Mucosa of rectum (tissue), 2 donors: Measurements from ENCODE around the gene SERPINE2.

Source experiments
- H3K27ac ChIP-seq, 2 donors: one replicate each; pipeline ENCODE4 v1.7.0; 2013; ENCODE audit warnings: inconsistent platforms in 2 of 2, low read depth in 2 of 2, low read length in 2 of 2
- H3K27me3 ChIP-seq, 2 donors: one replicate each; pipeline ENCODE4 v1.7.0; 2013; ENCODE audit warnings: low read length in 2 of 2; ENCODE audit not compliant: control insufficient read depth in 2 of 2, insufficient read depth in 2 of 2
- H3K36me3 ChIP-seq, 2 donors: one replicate each; pipeline ENCODE4 v1.7.0; 2013; ENCODE audit warnings: low read length in 2 of 2; ENCODE audit not compliant: control insufficient read depth in 2 of 2, insufficient read depth in 2 of 2
- H3K4me1 ChIP-seq, 2 donors: one replicate each; pipeline ENCODE4 v1.7.0; 2013; ENCODE audit warnings: low read length in 2 of 2, mild to moderate bottlenecking in 1 of 2; ENCODE audit not compliant: control insufficient read depth in 2 of 2, insufficient read depth in 2 of 2
- H3K4me3 ChIP-seq, 2 donors: one replicate each; pipeline ENCODE4 v1.7.0; 2013; ENCODE audit warnings: low read length in 2 of 2
- H3K9ac ChIP-seq, 2 donors: one replicate each; pipeline ENCODE4 v1.7.0; 2013; ENCODE audit warnings: low read length in 2 of 2, low read depth in 1 of 2, mild to moderate bottlenecking in 1 of 2
- H3K9me3 ChIP-seq, 2 donors: one replicate each; pipeline ENCODE4 v1.7.0; 2013; ENCODE audit warnings: low read length in 2 of 2; ENCODE audit not compliant: control insufficient read depth in 2 of 2
- donor health status: healthy.
- donor health status: Normal muscosa, but diverticular disease.

The SERPINE2 gene

DNA sequence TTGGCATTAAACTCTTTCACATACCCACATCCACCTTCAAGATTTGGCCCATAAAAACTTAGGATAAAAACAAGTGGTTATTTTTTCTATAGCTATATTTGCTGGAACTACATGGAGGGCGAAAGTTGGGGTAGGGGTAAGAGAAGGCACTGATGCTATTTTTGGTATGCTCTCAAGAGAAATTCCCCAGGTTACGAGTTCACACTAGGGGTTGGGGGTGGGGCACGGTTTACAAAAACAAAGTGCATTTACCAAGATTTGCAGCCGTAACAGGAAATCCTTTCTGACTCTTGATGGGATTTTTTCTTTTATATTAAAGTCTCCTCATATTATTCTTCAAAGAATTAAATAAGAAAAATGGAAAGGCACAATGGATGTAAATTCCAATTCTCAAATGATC is 6.8 kb downstream of the SERPINE2 start:
- Histone ChIP-seq H3K36me3 (no peaks in the 10 kb centered on the region), H3K4me1 (no peaks in the 10 kb centered on the region), H3K9ac (no peak overlapping the region), H3K9me3 (no peaks in the 10 kb centered on the region), H3K4me3 (no peak overlapping the region), H3K27ac (no peak overlapping the region), H3K27me3 (peaks cover under 1 to 13% of the 10 kb centered on the region in 2 donors)

DNA sequence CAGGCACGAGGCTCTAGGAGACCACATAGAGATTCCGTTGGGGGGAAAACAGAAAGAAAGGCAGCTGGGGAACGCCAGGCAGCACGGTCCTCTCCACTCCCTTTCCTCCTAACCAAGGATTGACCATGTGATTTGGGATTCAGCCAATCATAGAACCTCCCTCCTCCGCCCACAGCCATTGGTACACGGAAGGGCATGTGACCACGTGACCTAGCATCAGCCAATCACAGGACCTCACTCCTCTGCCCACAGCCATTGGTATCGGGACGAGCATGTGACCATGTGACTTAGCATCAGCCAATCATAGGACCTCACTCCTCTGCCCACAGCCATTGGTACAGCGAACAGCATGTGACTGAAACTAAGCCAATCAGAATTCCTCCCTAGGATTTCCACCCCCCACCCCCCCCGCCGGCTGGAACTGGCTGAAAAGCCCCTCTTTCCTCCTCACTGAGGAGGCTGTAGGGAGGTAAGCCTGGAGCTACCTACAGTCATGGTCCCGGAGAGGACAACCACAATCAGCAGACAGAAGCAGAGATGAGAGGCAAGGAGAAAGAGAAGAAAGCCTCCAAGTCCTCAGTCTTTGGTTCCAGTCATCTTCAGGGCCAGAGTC is 7.6 kb downstream of the SERPINE2 start:
- no peak overlapping the region for H3K27ac ChIP-seq
- H3K27me3 ChIP-seq = peaks cover 0 to 7% of the 10 kb centered on the region in 2 donors
- H3K4me1 ChIP-seq = no peaks in the 10 kb centered on the region

DNA sequence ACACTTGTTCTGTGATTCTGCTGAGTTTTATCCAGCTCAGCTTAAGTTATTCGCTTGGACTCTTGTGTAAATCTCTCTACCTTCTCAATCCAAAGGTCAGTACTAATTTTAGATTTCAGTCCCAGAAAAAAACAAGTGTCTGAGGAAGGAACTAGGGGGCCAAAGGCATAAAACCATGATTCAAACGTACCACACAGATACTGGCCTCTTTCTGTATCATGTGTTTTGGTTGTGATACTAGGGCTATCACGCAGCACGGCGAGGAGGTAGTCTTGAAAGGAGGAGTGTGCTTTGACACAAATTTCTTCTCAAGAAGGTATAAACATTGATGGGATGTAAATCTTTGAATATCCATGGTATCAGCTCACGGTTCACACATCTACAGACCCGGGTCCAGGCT is 8.3 kb downstream of the SERPINE2 start:
- H3K27ac ChIP-seq = no peak overlapping the region
- H3K9ac ChIP-seq = no peak overlapping the region
- H3K9me3 ChIP-seq = no peaks in the 10 kb centered on the region
- H3K4me1 ChIP-seq = no peaks in the 10 kb centered on the region
- no peak overlapping the region for H3K4me3 ChIP-seq
- no peaks in the 10 kb centered on the region for H3K36me3 ChIP-seq
- H3K27me3 ChIP-seq = peaks cover 0 to 7% of the 10 kb centered on the region in 2 donors

More for the DNA sequence above, 7.6 kb downstream of the SERPINE2 start:
- no peaks in the 10 kb centered on the region for H3K36me3 ChIP-seq
- H3K9me3 ChIP-seq = no peaks in the 10 kb centered on the region
- H3K9ac ChIP-seq = no peak overlapping the region
- no peak overlapping the region for H3K4me3 ChIP-seq

DNA sequence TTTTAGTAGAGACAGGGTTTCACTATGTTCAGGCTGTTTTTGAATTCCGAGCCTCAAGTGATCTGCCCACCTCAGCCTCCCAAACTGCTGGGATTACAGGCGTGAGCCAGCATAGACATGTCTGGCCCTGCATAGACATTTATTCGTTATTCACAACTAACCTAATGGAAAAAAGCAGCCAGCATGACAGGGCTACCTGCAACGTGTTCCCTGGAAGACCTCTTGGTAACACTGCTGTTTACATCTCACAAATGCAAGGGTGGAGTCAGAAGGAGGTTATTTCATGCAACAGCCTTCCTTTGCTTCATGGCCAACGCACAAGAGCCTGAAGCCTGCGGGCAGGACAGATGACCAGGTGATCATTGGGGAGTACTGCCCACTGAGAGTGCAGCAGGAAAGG is 9.2 kb downstream of the SERPINE2 start:
- Histone ChIP-seq H3K4me1 (no peaks in the 10 kb centered on the region), H3K27me3 (peaks cover 0 to 6% of the 10 kb centered on the region in 2 donors), H3K4me3 (no peak overlapping the region), H3K27ac (no peak overlapping the region), H3K9me3 (no peaks in the 10 kb centered on the region), H3K9ac (no peak overlapping the region), H3K36me3 (no peaks in the 10 kb centered on the region)

DNA sequence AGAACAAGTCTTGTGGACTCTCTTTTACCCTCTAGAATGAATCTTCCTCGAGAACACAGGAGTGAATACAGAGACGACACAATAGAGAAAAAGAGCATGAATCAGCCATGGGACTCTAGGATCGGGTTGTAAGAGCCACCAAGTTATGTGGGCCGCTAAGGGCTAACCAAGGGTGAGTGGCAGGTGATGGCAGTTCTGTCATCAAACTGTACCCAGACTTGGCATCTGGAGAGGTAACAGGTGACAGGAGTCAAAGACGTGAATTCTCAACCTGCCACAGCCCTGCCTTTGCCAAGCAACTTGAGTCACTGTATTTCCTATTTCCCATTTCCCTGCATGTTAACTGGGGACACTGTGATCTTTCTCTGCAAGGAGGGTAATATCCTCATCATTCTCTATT is 11.2 kb downstream of the SERPINE2 start:
- Histone ChIP-seq H3K36me3 (no peaks in the 10 kb centered on the region), H3K4me1 (peaks cover 2 to 6% of the 10 kb centered on the region in 2 donors), H3K9ac (no peak overlapping the region), H3K4me3 (no peak overlapping the region), H3K9me3 (no peaks in the 10 kb centered on the region), H3K27ac (no peak overlapping the region), H3K27me3 (no peaks in the 10 kb centered on the region)

DNA sequence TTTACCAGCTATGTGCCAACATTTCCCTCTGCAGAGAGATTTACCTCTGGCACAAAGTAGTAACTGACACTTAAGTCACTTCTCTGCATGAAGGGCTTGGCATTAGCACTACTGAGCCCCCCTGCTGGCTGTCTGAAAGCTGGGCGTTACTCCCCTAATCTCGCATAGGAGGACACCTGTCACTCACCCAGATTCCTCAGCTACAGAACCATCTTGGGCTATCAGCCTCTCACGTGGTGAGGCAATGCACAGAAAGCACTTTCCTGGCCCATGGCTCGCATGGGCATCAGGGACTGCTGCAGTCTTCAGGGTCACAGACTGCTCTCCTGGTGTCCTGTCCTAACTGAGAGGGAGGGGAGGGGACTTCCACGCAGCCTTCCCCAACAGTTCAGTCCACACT is 12.0 kb downstream of the SERPINE2 start:
- H3K9me3 ChIP-seq = no peaks in the 10 kb centered on the region
- no peak overlapping the region for H3K9ac ChIP-seq
- H3K4me3 ChIP-seq = no peak overlapping the region
- H3K27me3 ChIP-seq = no peaks in the 10 kb centered on the region
- no peaks in the 10 kb centered on the region for H3K36me3 ChIP-seq
- peaks cover 2 to 6% of the 10 kb centered on the region in 2 donors for H3K4me1 ChIP-seq
- no peak overlapping the region for H3K27ac ChIP-seq

DNA sequence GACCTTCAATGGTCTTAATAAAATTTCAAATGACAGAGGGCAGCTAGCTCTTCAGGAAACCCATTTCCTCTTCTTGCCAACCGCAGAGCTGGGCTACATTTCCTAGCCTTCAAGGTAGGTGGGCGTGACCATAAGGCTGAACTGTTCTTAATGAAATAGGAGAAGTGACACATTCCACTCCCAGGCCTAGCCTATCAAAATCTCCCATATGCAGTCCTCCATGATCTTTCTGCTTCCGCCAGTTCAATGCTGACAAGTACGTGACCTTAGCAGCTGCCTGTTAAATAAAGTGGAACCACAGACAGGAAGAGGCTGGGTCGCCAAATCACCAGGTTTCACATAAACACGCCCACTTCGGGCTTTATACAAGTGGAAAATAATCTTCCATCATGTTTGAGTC is 13.2 kb downstream of the SERPINE2 start:
- Histone ChIP-seq H3K27ac (no peak overlapping the region), H3K4me3 (no peak overlapping the region), H3K9ac (no peak overlapping the region), H3K36me3 (no peaks in the 10 kb centered on the region), H3K4me1 (peaks cover 2 to 6% of the 10 kb centered on the region in 2 donors), H3K9me3 (no peaks in the 10 kb centered on the region), H3K27me3 (no peaks in the 10 kb centered on the region)

DNA sequence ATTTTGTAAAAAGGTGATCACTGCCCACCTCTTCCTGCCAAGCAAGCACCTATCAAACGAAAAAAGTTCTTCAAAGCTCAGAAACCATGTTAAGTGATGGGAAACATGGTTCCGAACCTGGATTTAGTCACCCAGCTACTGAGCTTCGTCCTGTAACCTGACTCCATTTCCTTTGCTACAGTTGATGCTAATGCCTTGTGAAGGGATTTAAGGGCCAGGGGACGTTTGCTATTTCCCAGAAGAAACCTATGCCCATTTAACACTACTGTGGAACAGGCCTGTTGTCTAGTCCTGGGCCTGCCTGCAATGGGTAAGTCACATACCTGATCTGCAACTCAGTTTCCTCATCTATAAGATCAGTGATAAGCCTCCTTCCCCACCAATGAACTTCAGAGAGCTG is 14.8 kb downstream of the SERPINE2 start:
- no peaks in the 10 kb centered on the region for H3K36me3 ChIP-seq
- H3K27ac ChIP-seq = no peak overlapping the region
- H3K9me3 ChIP-seq = no peaks in the 10 kb centered on the region
- H3K4me1 ChIP-seq = peaks cover 2 to 6% of the 10 kb centered on the region in 2 donors
- H3K4me3 ChIP-seq = no peak overlapping the region
- H3K9ac ChIP-seq = no peak overlapping the region
- H3K27me3 ChIP-seq = no peaks in the 10 kb centered on the region

DNA sequence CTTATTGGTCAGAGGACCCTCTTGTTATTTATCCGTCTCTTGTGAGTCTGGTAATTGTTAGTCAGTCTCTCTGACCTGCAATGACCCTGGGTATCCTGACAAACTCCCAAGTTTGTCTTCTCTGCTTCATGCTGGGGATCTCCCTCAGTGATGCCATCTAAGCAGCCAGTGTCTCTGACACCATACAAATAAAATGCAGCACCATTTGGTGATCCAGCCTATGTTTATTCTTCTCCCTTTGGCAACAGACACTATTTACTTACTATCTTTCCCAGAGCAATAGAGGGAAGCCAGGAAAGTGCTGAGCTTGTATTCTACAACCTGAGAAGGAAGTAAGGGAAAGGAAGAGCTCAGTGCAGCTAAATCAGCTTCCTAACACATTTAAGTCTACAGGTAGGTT is 15.9 kb downstream of the SERPINE2 start:
- H3K9ac ChIP-seq = no peak overlapping the region
- no peaks in the 10 kb centered on the region for H3K27me3 ChIP-seq
- peaks cover 2 to 6% of the 10 kb centered on the region in 2 donors for H3K4me1 ChIP-seq
- H3K4me3 ChIP-seq = no peak overlapping the region
- H3K9me3 ChIP-seq = no peaks in the 10 kb centered on the region
- no peaks in the 10 kb centered on the region for H3K36me3 ChIP-seq
- H3K27ac ChIP-seq = peak overlapping the region in 1 of 2 donors; percentile 51

DNA sequence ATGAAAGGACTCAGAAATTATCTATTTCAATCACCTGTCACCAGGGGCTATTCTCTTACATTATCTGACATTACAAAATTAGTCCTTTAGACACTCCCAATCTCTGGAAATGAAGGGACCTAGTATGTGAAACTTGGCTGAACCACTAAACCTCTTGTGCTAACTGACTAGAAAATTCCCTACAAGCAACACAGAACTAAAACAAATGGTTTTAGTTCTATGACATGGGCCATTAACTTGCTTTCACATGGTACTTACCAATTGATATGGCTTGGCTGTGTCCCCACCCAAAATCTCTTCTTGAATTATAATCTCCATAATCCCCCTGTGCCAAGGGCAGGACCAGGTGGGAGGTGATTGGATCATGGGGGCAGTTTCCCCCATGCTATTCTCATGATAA is 16.6 kb downstream of the SERPINE2 start:
- no peaks in the 10 kb centered on the region for H3K27me3 ChIP-seq
- no peak overlapping the region for H3K4me3 ChIP-seq
- H3K27ac ChIP-seq = no peak overlapping the region
- H3K9ac ChIP-seq = no peak overlapping the region
- H3K36me3 ChIP-seq = no peaks in the 10 kb centered on the region
- H3K4me1 ChIP-seq = peaks cover 2 to 6% of the 10 kb centered on the region in 2 donors
- H3K9me3 ChIP-seq = no peaks in the 10 kb centered on the region

DNA sequence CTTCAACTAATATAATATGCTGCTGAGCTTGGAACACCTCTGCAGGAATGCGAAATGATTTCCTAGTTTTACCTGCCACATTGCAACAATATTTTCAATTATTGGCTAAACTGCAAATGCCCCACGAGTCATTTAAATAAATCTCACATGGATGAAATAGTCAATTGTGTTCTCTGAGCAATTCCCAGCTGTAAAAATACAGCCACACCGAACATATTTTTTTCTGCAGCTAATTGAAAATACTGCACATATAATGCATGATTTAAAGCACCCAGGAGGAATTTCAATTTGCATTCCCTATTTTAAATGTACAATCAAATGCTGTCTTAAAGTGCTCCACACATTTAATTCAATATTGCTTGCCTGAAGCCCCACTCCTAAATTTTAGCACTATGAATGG is 18.6 kb downstream of the SERPINE2 start:
- H3K9me3 ChIP-seq = no peaks in the 10 kb centered on the region

More for the DNA sequence above, 18.6 kb downstream of the SERPINE2 start:
- no peak overlapping the region for H3K4me3 ChIP-seq
- peaks cover 5 to 8% of the 10 kb centered on the region in 2 donors for H3K4me1 ChIP-seq
- no peak overlapping the region for H3K9ac ChIP-seq
- H3K27me3 ChIP-seq = no peaks in the 10 kb centered on the region
- no peaks in the 10 kb centered on the region for H3K36me3 ChIP-seq
- H3K27ac ChIP-seq = no peak overlapping the region
